Measurements from ENCODE around the gene GPC2.

DNA sequence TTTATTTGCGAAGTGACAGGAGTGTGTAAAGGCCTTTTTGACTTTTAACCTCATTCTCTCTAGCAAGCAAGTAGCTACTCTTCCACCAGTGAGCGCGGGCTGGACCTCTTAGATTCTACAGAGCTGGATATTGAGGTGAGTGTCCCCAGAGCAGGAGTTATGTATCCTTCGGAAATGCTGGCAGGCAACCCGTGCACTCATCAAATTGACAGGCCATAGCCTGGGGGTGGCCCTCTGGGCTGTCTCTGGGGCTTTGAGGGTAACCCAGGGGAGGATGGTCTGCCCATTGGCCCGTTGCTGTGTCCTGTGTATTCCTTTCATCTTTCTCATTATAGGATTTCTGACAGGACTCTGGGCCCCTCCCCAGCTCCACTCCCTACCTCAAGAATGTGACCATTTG lies 36.5 kb upstream of the GPC2 start:
- TF ChIP-seq, protein P1, sequence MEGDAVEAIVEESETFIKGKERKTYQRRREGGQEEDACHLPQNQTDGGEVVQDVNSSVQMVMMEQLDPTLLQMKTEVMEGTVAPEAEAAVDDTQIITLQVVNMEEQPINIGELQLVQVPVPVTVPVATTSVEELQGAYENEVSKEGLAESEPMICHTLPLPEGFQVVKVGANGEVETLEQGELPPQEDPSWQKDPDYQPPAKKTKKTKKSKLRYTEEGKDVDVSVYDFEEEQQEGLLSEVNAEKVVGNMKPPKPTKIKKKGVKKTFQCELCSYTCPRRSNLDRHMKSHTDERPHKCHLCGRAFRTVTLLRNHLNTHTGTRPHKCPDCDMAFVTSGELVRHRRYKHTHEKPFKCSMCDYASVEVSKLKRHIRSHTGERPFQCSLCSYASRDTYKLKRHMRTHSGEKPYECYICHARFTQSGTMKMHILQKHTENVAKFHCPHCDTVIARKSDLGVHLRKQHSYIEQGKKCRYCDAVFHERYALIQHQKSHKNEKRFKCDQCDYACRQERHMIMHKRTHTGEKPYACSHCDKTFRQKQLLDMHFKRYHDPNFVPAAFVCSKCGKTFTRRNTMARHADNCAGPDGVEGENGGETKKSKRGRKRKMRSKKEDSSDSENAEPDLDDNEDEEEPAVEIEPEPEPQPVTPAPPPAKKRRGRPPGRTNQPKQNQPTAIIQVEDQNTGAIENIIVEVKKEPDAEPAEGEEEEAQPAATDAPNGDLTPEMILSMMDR (IDR thresholded peaks at IDR 0.05; ENCODE audit: low read depth, low read length, poor library complexity, severe bottlenecking) = no peak
- TF ChIP-seq EZH2phosphoT487 (IDR thresholded peaks at IDR 0.05; ENCODE audit: borderline replicate concordance, low read length) = no peak

Data from DOHH2 (cell line).